ENCODE measurements around the gene PDE3B. TPM values are rescaled to one million over a fixed set of nuclear protein-coding genes. Genes with fewer than 3 reads are reported as not detected.

PDE3B gene
- polyA plus RNA-seq, 1 donor (not counting 4 experiments of a cell fraction or from before 2014, with no cell fraction given): 0.01 TPM

- no peak for FAIRE-seq
- peaks cover 4% of the 10 kb centered on the region for H3K4me1 ChIP-seq (ENCODE audit: control insufficient read depth, extremely low read depth, insufficient read depth, low read length)
Measured at GRCh38 chr11:14766585-14766984, 123.0 kb downstream of the PDE3B start.

DNA sequence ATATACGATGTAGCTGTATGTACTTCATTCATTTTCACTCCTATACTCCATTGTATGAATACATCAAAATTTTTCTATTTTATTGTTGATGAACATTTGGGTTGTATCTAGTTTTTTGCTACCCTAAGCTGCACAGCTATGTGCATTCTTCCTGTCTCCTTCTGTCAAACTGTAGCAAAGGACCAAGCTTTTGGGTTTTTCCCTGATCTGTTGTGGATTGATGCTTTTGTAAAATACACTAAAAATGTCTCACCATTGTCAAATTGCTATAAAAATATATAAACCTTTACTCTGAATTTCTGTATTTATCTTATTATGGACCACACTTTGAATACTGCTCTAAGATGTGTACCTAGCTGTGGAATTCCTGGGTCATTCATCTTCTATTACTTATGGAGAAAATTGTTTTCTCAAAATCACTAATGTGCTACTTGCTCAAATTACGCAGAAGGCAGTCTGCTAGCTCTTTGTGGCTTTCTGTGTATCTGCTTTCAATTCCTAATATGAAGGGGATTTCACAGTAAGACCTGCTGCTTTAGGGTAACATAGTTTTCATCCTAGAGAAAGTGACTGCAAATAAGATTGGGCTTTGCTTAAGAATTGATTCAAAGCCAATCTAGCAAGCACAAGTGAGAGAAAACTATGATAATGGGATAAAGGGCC lies 125.1 kb downstream of the PDE3B start:
- Histone ChIP-seq H3K79me2 (ENCODE audit: control insufficient read depth, insufficient read depth, low read length) (no peaks in the 10 kb centered on the region), H4K20me1 (ENCODE audit: control insufficient read depth, extremely low read depth, insufficient read depth, low read length) (no peaks in the 10 kb centered on the region), H3K4me2 (ENCODE audit: control insufficient read depth, extremely low read depth, insufficient read depth, low read depth, low read length) (no peak overlapping the region), H3K27ac (ENCODE audit: control insufficient read depth, insufficient read depth, low read length) (no peak overlapping the region), H3K9me3 (ENCODE audit: control insufficient read depth, low read depth, low read length) (no peaks in the 10 kb centered on the region), H3K36me3 (ENCODE audit: control insufficient read depth in 2 of 2, extremely low read depth in 1 of 2, insufficient read depth in 2 of 2, low read length in 2 of 2) (no peaks in the 10 kb centered on the region), H3K27me3 (ENCODE audit: control insufficient read depth, extremely low read depth, insufficient read depth, low read length) (peaks cover 6% of the 10 kb centered on the region), H3K9me1 (ENCODE audit: control insufficient read depth, extremely low read depth, insufficient read depth, low read length) (no peaks in the 10 kb centered on the region), H2AFZ (ENCODE audit: control insufficient read depth, low read length) (no peak overlapping the region), H3K4me1 (ENCODE audit: control insufficient read depth, extremely low read depth, insufficient read depth, low read length) (peaks cover 4% of the 10 kb centered on the region), H3K9ac (ENCODE audit: control insufficient read depth, extremely low read depth, insufficient read depth, low read length) (no peak overlapping the region), H3K4me3 (ENCODE audit: control insufficient read depth in 2 of 3, extremely low read depth in 1 of 3, insufficient read depth in 2 of 3, low read depth in 1 of 3, low read length in 3 of 3) (no peak overlapping the region)
- no peak for DNase-seq (ENCODE audit: low read depth, low spot score)
- dilution Hi-C loops (cut with MboI; ENCODE audit: extremely low pct_ligation_motif_present, low sequenced_read_pairs): no loop called here
- no peak for TF ChIP-seq EZH2 (IDR thresholded peaks at IDR 0.05; ENCODE audit: low read length)
- TF ChIP-seq, protein P1, sequence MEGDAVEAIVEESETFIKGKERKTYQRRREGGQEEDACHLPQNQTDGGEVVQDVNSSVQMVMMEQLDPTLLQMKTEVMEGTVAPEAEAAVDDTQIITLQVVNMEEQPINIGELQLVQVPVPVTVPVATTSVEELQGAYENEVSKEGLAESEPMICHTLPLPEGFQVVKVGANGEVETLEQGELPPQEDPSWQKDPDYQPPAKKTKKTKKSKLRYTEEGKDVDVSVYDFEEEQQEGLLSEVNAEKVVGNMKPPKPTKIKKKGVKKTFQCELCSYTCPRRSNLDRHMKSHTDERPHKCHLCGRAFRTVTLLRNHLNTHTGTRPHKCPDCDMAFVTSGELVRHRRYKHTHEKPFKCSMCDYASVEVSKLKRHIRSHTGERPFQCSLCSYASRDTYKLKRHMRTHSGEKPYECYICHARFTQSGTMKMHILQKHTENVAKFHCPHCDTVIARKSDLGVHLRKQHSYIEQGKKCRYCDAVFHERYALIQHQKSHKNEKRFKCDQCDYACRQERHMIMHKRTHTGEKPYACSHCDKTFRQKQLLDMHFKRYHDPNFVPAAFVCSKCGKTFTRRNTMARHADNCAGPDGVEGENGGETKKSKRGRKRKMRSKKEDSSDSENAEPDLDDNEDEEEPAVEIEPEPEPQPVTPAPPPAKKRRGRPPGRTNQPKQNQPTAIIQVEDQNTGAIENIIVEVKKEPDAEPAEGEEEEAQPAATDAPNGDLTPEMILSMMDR (optimal IDR thresholded peaks at IDR 0.05 in 1 of 3, IDR thresholded peaks at IDR 0.05 in 1 of 3, conservative IDR thresholded peaks at IDR 0.05 in 1 of 3; ENCODE audit: extremely low read depth in 1 of 3, insufficient read depth in 2 of 3, low read length in 3 of 3): no peak
- no peak for FAIRE-seq

More at GRCh38 chr11:14766585-14766984, 123.0 kb downstream of the PDE3B start:
- DNase-seq (ENCODE audit: low read depth, low spot score): no peak
- Histone ChIP-seq H3K9ac (ENCODE audit: control insufficient read depth, extremely low read depth, insufficient read depth, low read length) (no peak overlapping the region), H3K9me3 (ENCODE audit: control insufficient read depth, low read depth, low read length) (no peaks in the 10 kb centered on the region), H3K4me3 (ENCODE audit: control insufficient read depth in 2 of 3, extremely low read depth in 1 of 3, insufficient read depth in 2 of 3, low read depth in 1 of 3, low read length in 3 of 3) (no peak overlapping the region), H3K4me2 (ENCODE audit: control insufficient read depth, extremely low read depth, insufficient read depth, low read depth, low read length) (no peak overlapping the region), H3K36me3 (ENCODE audit: control insufficient read depth in 2 of 2, extremely low read depth in 1 of 2, insufficient read depth in 2 of 2, low read length in 2 of 2) (no peaks in the 10 kb centered on the region), H3K27ac (ENCODE audit: control insufficient read depth, insufficient read depth, low read length) (no peak overlapping the region), H4K20me1 (ENCODE audit: control insufficient read depth, extremely low read depth, insufficient read depth, low read length) (no peaks in the 10 kb centered on the region), H3K9me1 (ENCODE audit: control insufficient read depth, extremely low read depth, insufficient read depth, low read length) (no peaks in the 10 kb centered on the region), H3K79me2 (ENCODE audit: control insufficient read depth, insufficient read depth, low read length) (no peaks in the 10 kb centered on the region), H3K27me3 (ENCODE audit: control insufficient read depth, extremely low read depth, insufficient read depth, low read length) (peaks cover 6% of the 10 kb centered on the region), H2AFZ (ENCODE audit: control insufficient read depth, low read length) (no peak overlapping the region)
- dilution Hi-C loops (cut with MboI; ENCODE audit: extremely low pct_ligation_motif_present, low sequenced_read_pairs): no loop called here
- no peak for TF ChIP-seq EZH2 (IDR thresholded peaks at IDR 0.05; ENCODE audit: low read length)
- TF ChIP-seq, protein P1 (optimal IDR thresholded peaks at IDR 0.05 in 1 of 3, IDR thresholded peaks at IDR 0.05 in 1 of 3, conservative IDR thresholded peaks at IDR 0.05 in 1 of 3; ENCODE audit: extremely low read depth in 1 of 3, insufficient read depth in 2 of 3, low read length in 3 of 3): no peak

All from keratinocyte (primary cell).